Right cardiac atrium (tissue), 5 donors: ENCODE results near the gene GBX1. TPM values are rescaled to one million over a fixed set of nuclear protein-coding genes. Genes with fewer than 3 reads are reported as not detected.
A peak's percentile ranks its signal among the peaks of the same experiment; 100 is the strongest.

Experiments used
- ATAC-seq, 2 donors: fragments of 200-7000 bp; cut with Tn5 transposase; one replicate each; pipeline versions ENCODE4 v1.8.0 to v1.9.1; 2020; ENCODE audit warnings: moderate library complexity in 2 of 2, mild to moderate bottlenecking in 1 of 2
- DNase-seq, 3 donors: peaks; one replicate each; pipeline ENCODE4 v3.0.0-alpha.2; 2020
- H3K27ac ChIP-seq: one replicate; pipeline ENCODE4 v1.5.1; 2013; ENCODE audit warnings: mild to moderate bottlenecking, low read length, control low read depth, moderate library complexity
- H3K27me3 ChIP-seq: one replicate; pipeline ENCODE4 v1.6.1; 2013; ENCODE audit not compliant: control insufficient read depth, insufficient read depth
- H3K4me1 ChIP-seq: one replicate; pipeline ENCODE4 v1.6.1; 2013; ENCODE audit warnings: low read length; ENCODE audit not compliant: control insufficient read depth, insufficient read depth
- H3K4me3 ChIP-seq: one replicate; pipeline ENCODE4 v1.5.1; 2013; ENCODE audit warnings: low read length, control low read depth
- H3K9me3 ChIP-seq: one replicate; pipeline ENCODE4 v1.6.1; 2013; ENCODE audit warnings: low read length; ENCODE audit not compliant: control insufficient read depth
- WGBS: extraction: QIAGEN DNeasy Blood & Tissue Kit; methylation state at CpG from one replicate; pipeline ENCODE4 v1.1.7; 2013; 5-methylcytosine and 5-hydroxymethylcytosine counted together
- intact Hi-C, 4 donors: fragments of 100-400 bp; cut with DNase I; formaldehyde crosslinking; loops; one replicate each; pipeline versions ENCODE4 v1.11.0 to v1.14.0; 2022 to 2023
- polyA plus RNA-seq: library from polyadenylated mRNA; stranded (reverse); fragments of 200-250 nt; gene quantifications from one replicate; pipeline ENCODE4 v1.2.3, GENCODE V29; 2013
- total RNA-seq, 4 donors: library from RNA; stranded (reverse); fragmentation: NEBNext Ultra II Directional; extraction: Animal tissue kit (Norgen Biotek cat#: 25700); gene quantifications; one replicate each; pipeline ENCODE4 v1.2.1, GENCODE V29; 2021
- donor health status: healthy with polysubstance abuse.
- donor health status: DM: no; HTN: yes; CAD: no.
- donor health status: DM: no; HTN: no; CAD: no.
- donor health status: DM: no; HTN: yes; CAD: no; lungs with severe emphysema.
- donor health status: DM: yes; HTN: yes; CAD: no.

The GBX1 gene
- total and polyA plus RNA-seq, 5 donors: 0.14 to 1.0 (median 0.40) TPM; not detected in 2

DNA sequence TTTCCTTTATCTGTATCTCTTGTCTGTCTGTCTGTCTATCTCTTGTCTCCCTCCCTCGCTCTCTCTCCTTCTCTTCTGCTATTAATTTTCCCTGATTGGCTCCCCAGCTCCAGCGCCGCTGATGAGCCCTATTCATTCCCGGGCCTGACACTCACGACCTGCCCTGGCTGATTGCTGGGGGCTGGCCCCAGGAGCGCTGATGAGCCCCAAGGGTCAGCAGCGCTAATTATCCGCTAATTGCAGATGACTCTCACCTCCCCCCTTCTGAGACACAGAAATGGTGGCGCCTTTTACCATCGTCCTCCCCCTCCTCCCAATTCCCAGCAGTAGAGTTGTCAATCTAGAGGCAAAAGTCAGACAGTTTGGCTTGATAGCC is 1.3 kb upstream of the GBX1 start:
- no peak for ATAC-seq
- 57% methylated on average over 10 of the region's 10 CpGs for WGBS
- Histone ChIP-seq H3K27ac (no peak overlapping the region), H3K27me3 (no peaks in the 10 kb centered on the region), H3K9me3 (no peaks in the 10 kb centered on the region), H3K4me1 (peaks cover 3% of the 10 kb centered on the region), H3K4me3 (no peak overlapping the region)
- DNase-seq: no peak
- intact Hi-C loops: no loop called here

DNA sequence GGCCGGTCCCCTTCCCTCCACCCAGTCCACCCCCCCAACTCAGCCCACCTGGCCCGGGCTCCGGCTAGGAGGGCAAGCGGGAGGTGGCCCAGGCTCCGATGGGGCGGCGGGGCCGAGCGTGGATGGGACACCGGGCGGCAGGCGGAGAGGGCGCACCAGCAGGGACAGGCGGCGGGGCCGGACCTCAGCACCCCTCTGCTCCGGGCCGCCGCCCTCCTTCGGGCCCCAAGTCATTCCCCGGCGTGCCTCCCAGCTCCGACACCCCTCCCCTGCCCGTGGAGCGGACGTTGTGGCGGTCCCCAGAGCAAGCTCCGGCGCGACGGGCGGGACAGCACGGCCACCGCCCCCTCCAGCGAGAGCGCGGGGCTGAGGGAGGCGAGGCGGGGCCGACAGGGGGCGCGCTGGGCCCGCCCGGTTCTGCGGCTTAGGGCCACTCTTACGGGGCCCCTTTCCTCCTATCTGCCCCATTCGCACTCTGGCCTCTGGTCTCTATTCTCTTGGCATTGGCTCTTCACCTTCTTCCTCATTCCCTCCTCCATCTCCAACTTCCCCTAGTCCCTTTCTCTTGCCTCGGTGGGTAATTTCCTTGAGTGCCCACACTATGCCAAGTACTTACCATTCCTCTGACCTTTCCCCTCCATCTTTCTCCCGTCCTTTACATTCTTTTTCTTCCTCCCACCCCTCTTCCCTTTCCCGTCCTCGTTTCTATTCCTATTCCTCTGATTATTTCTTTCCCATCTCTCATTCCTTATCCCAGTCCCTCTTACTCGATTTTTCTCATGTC is 701 bp upstream of the GBX1 start:
- Histone ChIP-seq H3K27me3 (no peaks in the 10 kb centered on the region), H3K9me3 (no peaks in the 10 kb centered on the region), H3K4me1 (peaks cover 3% of the 10 kb centered on the region), H3K27ac (no peak overlapping the region), H3K4me3 (peak overlapping the region; percentile 79)
- DNase-seq: peak in 2 of 3 donors; percentile 70 to 72
- WGBS: 3% methylated on average over 52 of the region's 52 CpGs
- intact Hi-C loops: no loop called here
- ATAC-seq: peak; percentile 70 to 73

DNA sequence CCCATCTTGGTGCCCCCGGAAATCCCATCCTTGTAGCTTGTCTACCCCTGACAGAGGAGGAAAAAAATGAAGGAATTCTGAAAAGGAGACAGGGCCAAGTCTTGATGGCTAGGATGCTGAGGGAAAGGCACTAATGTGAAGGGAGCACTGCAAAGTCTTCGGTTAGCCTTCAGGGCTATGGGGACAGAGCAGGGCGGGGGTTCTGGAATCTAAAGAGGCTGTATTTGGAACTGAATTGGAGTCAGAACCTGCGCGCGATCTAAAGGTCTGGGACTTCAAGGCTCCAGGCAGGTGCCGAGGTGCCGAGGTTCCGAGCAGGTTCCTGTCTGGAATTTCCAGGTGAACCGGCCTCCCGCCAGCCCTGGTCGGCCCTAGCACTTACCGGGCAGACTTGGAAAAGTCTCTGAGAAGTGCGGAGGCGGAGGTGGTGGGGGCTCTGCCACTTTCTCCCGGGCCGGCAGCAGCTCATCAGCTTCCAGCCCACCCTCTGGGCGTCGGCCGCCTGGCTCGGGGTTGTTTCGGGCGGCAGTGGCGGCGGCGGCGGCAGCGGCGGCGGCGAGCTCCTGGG is 781 bp downstream of the GBX1 start:
- Histone ChIP-seq H3K4me1 (peaks cover 3% of the 10 kb centered on the region), H3K27ac (no peak overlapping the region), H3K9me3 (no peaks in the 10 kb centered on the region), H3K27me3 (no peaks in the 10 kb centered on the region), H3K4me3 (peak overlapping the region; percentile 79)
- intact Hi-C loops: no loop called here
- no peak for ATAC-seq
- peak in 1 of 3 donors; percentile 38 for DNase-seq
- 15% methylated on average over 31 of the region's 31 CpGs for WGBS

GRCh38 chr7:151161757-151162156 is 5.7 kb downstream of the GBX1 start:
- H3K4me1 ChIP-seq: no peaks in the 10 kb centered on the region
- H3K27me3 ChIP-seq: peaks cover 3% of the 10 kb centered on the region
- WGBS: 86% methylated on average over 1 of the region's 1 CpG
- DNase-seq (no peak), ATAC-seq (no peak)
- no peaks in the 10 kb centered on the region for H3K9me3 ChIP-seq
- no peak overlapping the region for H3K27ac ChIP-seq
- no peak overlapping the region for H3K4me3 ChIP-seq
- intact Hi-C loops: no loop called here

- Histone ChIP-seq H3K4me1 (no peaks in the 10 kb centered on the region), H3K27ac (no peak overlapping the region), H3K27me3 (peaks cover 3% of the 10 kb centered on the region), H3K4me3 (no peak overlapping the region), H3K9me3 (no peaks in the 10 kb centered on the region)
- ATAC-seq: peak in 1 of 2 donors; percentile 39
- intact Hi-C loops: no loop called here
- no peak for DNase-seq
- WGBS: 71% methylated on average over 7 of the region's 7 CpGs
Measured at GRCh38 chr7:151157645-151158329, 9.7 kb downstream of the GBX1 start.

DNA sequence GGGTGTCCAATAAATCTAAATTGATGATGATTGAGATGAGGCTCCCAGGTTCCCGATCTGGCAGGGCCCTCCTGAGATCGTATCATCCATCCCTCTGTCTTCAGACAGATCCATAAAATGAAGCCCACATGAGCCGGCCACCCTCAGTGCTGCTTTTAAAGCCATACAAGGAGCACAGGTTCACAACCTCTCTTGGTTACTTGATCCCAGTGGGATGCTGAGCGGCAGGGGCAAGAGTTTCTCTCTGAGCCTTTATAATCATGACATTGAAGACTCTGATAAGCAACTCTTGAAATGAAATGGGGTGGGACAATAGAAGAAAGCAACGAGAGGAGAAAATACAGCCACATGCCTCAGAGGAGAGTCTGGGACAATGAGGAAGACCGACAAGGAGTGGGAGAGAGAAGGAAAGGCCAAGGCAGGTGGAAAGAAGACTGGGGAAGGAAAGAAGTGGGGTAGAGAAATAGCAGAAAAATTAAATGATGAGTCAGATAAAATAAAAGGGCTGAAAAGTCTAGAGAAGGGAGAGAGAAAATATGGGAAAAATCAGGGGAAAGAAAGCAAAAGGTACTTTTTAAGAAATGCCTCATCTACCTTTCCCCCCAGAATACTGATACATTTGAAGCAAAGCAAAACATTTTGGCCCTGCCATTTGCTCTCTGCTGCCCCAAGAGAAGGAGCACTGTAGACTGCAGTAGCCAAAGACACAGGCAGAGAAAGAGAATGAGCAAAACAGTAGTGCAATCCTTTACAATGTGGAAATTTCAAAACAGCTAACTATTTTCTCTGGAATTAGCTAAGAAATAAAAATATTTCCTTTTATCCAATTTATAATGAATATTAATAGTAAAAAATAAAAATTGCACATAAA is 14.6 kb downstream of the GBX1 start:
- Histone ChIP-seq H3K4me1 (no peaks in the 10 kb centered on the region), H3K4me3 (no peak overlapping the region), H3K9me3 (no peaks in the 10 kb centered on the region), H3K27me3 (no peaks in the 10 kb centered on the region), H3K27ac (no peak overlapping the region)
- ATAC-seq: no peak
- intact Hi-C loops: no loop called here
- 66% methylated on average over 6 of the region's 6 CpGs for WGBS
- no peak for DNase-seq

DNA sequence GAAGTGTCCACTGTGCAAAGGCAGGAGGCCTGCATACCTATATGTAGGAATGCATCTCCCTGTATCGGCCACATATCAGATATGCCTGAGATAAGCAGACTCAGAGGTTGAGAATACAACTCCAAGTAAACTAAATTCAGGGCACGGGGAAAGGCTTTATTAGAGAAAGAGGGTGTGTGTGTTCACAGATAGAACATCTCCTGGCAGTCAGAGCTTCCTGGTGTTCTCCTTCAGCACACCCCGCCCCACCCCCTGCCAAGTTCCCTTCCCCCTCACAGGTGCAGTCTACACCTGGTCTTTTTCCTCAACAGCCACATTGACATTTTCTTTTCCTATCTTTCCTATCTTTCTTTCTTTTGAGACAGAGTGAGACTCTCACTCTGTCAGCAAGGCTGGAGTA is 17.1 kb downstream of the GBX1 start:
- DNase-seq (no peak), ATAC-seq (no peak)
- intact Hi-C loops: no loop called here
- H3K4me3 ChIP-seq: no peak overlapping the region
- no peak overlapping the region for H3K27ac ChIP-seq
- H3K27me3 ChIP-seq: no peaks in the 10 kb centered on the region
- no peaks in the 10 kb centered on the region for H3K4me1 ChIP-seq
- 70% methylated on average over 3 of the region's 3 CpGs for WGBS
- H3K9me3 ChIP-seq: no peaks in the 10 kb centered on the region

GRCh38 chr7:151148319-151149259 is 18.9 kb downstream of the GBX1 start:
- no peak overlapping the region for H3K4me3 ChIP-seq
- H3K9me3 ChIP-seq: no peaks in the 10 kb centered on the region
- H3K27ac ChIP-seq: no peak overlapping the region
- no peaks in the 10 kb centered on the region for H3K27me3 ChIP-seq
- DNase-seq (no peak), ATAC-seq (no peak)
- WGBS: 58% methylated on average over 22 of the region's 22 CpGs
- intact Hi-C loops: no loop called here
- no peaks in the 10 kb centered on the region for H3K4me1 ChIP-seq

DNA sequence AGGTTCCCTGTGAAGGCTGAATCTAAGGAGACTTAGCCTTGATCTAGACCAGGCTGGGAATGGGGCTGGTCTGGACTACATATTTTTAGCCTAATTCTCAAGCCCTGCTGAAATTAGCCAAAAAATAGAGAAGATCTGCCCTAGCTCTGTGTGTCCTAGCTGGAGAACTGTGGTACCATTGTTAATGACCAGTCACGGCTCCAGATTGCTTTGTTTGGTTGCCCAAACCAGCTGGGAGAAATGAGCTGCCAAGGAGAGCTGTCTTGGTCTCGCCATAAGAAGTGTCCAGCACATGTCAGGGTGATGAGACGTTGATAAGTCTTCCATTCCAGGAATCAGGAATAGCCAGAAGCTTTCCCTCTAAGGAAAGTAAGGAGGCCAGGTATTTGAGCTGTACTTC is 20.7 kb downstream of the GBX1 start:
- Histone ChIP-seq H3K27ac (no peak overlapping the region), H3K9me3 (no peaks in the 10 kb centered on the region), H3K4me3 (no peak overlapping the region), H3K4me1 (no peaks in the 10 kb centered on the region), H3K27me3 (no peaks in the 10 kb centered on the region)
- ATAC-seq (no peak), DNase-seq (no peak)
- WGBS: 50% methylated on average over 3 of the region's 3 CpGs
- intact Hi-C loops: no loop called here

GRCh38 chr7:151144387-151144786 is 23.1 kb downstream of the GBX1 start:
- no peaks in the 10 kb centered on the region for H3K4me1 ChIP-seq
- intact Hi-C loops: no loop called here
- H3K27me3 ChIP-seq: no peaks in the 10 kb centered on the region
- DNase-seq (no peak), ATAC-seq (no peak)
- 96% methylated on average over 7 of the region's 7 CpGs for WGBS
- H3K9me3 ChIP-seq: no peaks in the 10 kb centered on the region
- H3K4me3 ChIP-seq: no peak overlapping the region
- no peak overlapping the region for H3K27ac ChIP-seq
